Prostate gland (tissue), 2 donors: ENCODE measurements around the gene ZNRF3.

Experiments used
- CTCF ChIP-seq, 4 experiments: fragments of 200-600 bp in 2 of 4; fragments of 450-650 bp in 2 of 4; sonication (generic) in 2 of 4; IDR thresholded peaks; 1 replicate in 3 of 4; 2 replicates in 1 of 4; pipeline ENCODE4 v1.5.1; 2016 to 2019; ENCODE audit warnings: antibody characterized with exemption in 4 of 4, mild to moderate bottlenecking in 2 of 4, moderate library complexity in 2 of 4
- POLR2A ChIP-seq: fragments of 450-650 bp; IDR thresholded peaks from one replicate; pipeline ENCODE4 v1.6.1; 2016; ENCODE audit warnings: antibody characterized with exemption, mild to moderate bottlenecking

- TF ChIP-seq CTCF (IDR thresholded peaks at IDR 0.05) (no peak), POLR2A (no peak)
These were observed 213.6 kb downstream of the ZNRF3 start for GRCh38 chr22:29096736-29097669.
